ENCODE results near the gene DYNC1I1. TPM values are rescaled to one million over a fixed set of nuclear protein-coding genes. Genes with fewer than 3 reads are reported as not detected.

Gene DYNC1I1
- total RNA-seq, 1 donor from 2014 or later, result not detected

DNA sequence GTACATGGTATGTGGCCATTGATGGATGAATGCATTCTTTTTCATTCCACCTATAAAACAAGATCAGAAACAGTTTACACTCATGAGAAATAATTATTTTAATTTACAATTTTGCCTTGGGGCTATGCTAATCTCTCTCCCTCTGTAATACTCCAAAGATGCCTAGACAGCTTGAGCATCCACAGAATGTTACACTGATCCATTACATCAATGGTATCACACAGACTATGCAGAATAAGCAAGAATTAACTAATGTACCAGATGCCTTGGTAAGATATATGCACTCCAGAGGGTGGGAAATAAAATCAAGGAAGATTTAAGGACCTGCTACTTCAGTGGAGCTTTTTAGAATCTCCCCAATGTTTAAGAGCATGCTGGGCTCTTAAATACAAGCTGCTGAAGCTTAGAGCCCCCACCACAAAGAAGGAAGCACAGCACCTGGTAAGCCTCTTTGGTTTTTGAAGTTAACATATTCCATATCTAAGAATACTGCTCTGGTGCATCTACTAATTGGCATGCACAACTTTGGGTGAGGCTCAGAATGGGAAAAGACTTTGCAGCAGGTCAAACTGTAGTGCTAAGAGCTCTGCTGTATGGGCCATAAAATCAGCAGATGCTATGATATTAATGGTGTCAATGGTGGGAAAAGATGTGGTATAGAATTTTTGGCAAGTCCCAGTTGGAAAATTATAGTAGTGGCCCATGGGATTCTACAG, 329.9 kb downstream of the DYNC1I1 start:
- Histone ChIP-seq H3K4me3 (ENCODE audit: low read depth, low read length) (no peak overlapping the region), H3K27me3 (ENCODE audit: control insufficient read depth, insufficient read depth, low read length) (no peaks in the 10 kb centered on the region), H3K36me3 (ENCODE audit: control insufficient read depth, insufficient read depth, low read length) (no peaks in the 10 kb centered on the region)
- TF ChIP-seq, protein P1, sequence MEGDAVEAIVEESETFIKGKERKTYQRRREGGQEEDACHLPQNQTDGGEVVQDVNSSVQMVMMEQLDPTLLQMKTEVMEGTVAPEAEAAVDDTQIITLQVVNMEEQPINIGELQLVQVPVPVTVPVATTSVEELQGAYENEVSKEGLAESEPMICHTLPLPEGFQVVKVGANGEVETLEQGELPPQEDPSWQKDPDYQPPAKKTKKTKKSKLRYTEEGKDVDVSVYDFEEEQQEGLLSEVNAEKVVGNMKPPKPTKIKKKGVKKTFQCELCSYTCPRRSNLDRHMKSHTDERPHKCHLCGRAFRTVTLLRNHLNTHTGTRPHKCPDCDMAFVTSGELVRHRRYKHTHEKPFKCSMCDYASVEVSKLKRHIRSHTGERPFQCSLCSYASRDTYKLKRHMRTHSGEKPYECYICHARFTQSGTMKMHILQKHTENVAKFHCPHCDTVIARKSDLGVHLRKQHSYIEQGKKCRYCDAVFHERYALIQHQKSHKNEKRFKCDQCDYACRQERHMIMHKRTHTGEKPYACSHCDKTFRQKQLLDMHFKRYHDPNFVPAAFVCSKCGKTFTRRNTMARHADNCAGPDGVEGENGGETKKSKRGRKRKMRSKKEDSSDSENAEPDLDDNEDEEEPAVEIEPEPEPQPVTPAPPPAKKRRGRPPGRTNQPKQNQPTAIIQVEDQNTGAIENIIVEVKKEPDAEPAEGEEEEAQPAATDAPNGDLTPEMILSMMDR (IDR thresholded peaks at IDR 0.05; ENCODE audit: insufficient read depth, low read length, severe bottlenecking), result no peak
- DNase-seq (ENCODE audit: low read depth) (no peak), FAIRE-seq (no peak)

- DNase-seq (ENCODE audit: low read depth) (no peak), FAIRE-seq (no peak)
- H3K4me3 ChIP-seq (ENCODE audit: low read depth, low read length), result no peak overlapping the region
- TF ChIP-seq, protein P1 (IDR thresholded peaks at IDR 0.05; ENCODE audit: insufficient read depth, low read length, severe bottlenecking), result no peak
- no peaks in the 10 kb centered on the region for H3K36me3 ChIP-seq (ENCODE audit: control insufficient read depth, insufficient read depth, low read length)
- no peaks in the 10 kb centered on the region for H3K27me3 ChIP-seq (ENCODE audit: control insufficient read depth, insufficient read depth, low read length)
Measured at GRCh38 chr7:96104984-96105383, 332.6 kb downstream of the DYNC1I1 start.

DNA sequence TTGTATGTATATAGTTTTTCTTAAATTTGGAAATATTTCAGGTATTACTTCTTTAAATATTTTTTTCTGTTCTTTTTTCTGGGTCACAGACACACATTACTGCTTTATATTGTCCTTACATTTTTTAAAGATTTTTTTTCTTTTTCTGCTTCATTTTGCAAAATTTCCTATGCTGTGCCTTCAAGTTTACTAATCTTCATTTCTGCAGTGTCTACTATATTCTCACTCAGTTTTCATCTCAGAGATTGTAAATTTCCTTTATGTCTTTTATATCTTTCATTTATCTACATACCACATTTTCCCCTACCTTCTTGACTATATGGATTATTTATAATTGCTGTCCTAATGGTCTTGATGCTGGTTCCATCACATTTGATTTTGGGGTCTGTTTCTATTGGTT, 339.1 kb downstream of the DYNC1I1 start:
- FAIRE-seq (no peak), DNase-seq (ENCODE audit: low read depth) (no peak)
- H3K4me3 ChIP-seq (ENCODE audit: low read depth, low read length), result no peak overlapping the region
- H3K36me3 ChIP-seq (ENCODE audit: control insufficient read depth, insufficient read depth, low read length), result no peaks in the 10 kb centered on the region
- H3K27me3 ChIP-seq (ENCODE audit: control insufficient read depth, insufficient read depth, low read length), result no peaks in the 10 kb centered on the region
- TF ChIP-seq, protein P1 (IDR thresholded peaks at IDR 0.05; ENCODE audit: insufficient read depth, low read length, severe bottlenecking), result no peak

DNA sequence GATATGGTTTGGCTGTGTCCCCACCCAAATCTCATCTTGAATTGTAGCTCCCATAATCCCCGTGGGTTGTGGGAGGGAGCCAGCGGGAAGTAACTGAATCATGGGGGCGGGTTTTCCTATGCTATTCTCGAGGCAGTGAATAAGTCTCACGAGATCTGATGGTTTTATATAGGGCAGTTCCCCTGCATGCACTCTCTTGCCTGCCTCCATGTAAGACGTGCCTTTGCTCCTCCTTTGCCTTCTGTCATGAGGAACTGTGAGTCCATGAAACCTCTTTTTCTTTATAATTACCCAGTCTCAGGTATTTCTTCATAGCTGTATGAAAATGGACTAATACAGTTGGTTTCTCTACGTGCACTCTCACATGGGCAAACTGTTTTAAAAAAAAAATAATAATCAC, 341.8 kb downstream of the DYNC1I1 start:
- H3K4me3 ChIP-seq (ENCODE audit: low read depth, low read length), result no peak overlapping the region
- no peaks in the 10 kb centered on the region for H3K36me3 ChIP-seq (ENCODE audit: control insufficient read depth, insufficient read depth, low read length)
- no peak for FAIRE-seq
- DNase-seq (ENCODE audit: low read depth), result no peak
- no peaks in the 10 kb centered on the region for H3K27me3 ChIP-seq (ENCODE audit: control insufficient read depth, insufficient read depth, low read length)
- TF ChIP-seq, protein P1 (IDR thresholded peaks at IDR 0.05; ENCODE audit: insufficient read depth, low read length, severe bottlenecking), result no peak

- TF ChIP-seq, protein P1 (IDR thresholded peaks at IDR 0.05; ENCODE audit: insufficient read depth, low read length, severe bottlenecking), result no peak
- Histone ChIP-seq H3K36me3 (ENCODE audit: control insufficient read depth, insufficient read depth, low read length) (no peaks in the 10 kb centered on the region), H3K27me3 (ENCODE audit: control insufficient read depth, insufficient read depth, low read length) (no peaks in the 10 kb centered on the region), H3K4me3 (ENCODE audit: low read depth, low read length) (no peak overlapping the region)
- FAIRE-seq (no peak), DNase-seq (ENCODE audit: low read depth) (no peak)
Measured at GRCh38 chr7:96116173-96116572, 343.8 kb downstream of the DYNC1I1 start.

Data from bronchial epithelial cell (primary cell).